ENCODE measurements around the gene SLC38A1.
"Not testable (repeated sequence)": the region's sequence is repeated elsewhere in the genome, so short reads cannot be mapped to it uniquely, and the experiment has no call there.

DNA sequence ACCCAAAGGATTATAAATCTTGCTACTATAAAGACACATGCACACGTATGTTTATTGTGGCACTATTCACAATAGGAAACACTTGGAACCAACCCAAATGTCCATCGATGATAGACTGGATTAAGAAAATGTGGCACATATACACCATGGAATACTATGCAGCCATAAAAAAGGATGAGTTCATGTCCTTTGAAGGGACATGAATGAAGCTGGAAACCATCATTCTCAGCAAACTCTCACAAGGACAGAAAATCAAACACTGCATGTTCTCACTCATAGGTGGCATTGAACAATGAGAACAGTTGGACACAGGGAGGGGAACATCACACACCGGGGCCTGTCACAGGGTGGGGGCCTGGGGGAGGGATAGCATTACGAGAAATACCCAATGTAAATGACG, 16.8 kb downstream of the SLC38A1 start:
- TF ChIP-seq, protein P1, sequence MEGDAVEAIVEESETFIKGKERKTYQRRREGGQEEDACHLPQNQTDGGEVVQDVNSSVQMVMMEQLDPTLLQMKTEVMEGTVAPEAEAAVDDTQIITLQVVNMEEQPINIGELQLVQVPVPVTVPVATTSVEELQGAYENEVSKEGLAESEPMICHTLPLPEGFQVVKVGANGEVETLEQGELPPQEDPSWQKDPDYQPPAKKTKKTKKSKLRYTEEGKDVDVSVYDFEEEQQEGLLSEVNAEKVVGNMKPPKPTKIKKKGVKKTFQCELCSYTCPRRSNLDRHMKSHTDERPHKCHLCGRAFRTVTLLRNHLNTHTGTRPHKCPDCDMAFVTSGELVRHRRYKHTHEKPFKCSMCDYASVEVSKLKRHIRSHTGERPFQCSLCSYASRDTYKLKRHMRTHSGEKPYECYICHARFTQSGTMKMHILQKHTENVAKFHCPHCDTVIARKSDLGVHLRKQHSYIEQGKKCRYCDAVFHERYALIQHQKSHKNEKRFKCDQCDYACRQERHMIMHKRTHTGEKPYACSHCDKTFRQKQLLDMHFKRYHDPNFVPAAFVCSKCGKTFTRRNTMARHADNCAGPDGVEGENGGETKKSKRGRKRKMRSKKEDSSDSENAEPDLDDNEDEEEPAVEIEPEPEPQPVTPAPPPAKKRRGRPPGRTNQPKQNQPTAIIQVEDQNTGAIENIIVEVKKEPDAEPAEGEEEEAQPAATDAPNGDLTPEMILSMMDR (conservative IDR thresholded peaks at IDR 0.05; ENCODE audit: low read depth, low read length): not testable (repeated sequence)
- TF ChIP-seq EZH2 (IDR thresholded peaks at IDR 0.05; ENCODE audit: low read length, unreplicated experiment); EZH2phosphoT487 (IDR thresholded peaks at IDR 0.05; ENCODE audit: borderline replicate concordance, low read length): not testable (repeated sequence)
